Femur (tissue), 1 donor: ENCODE measurements around the gene ZFR.
"Not testable (repeated sequence)": the region's sequence is repeated elsewhere in the genome, so short reads cannot be mapped to it uniquely, and the experiment has no call there.

Source experiments
- DNase-seq: peaks from one replicate; pipeline ENCODE4 v3.0.0-alpha.2; 2017

ZFR gene

GRCh38 chr5:32353420-32353819 is 91.1 kb downstream of the ZFR start:
- DNase-seq, result no peak

GRCh38 chr5:32352685-32353084 is 91.9 kb downstream of the ZFR start:
- no peak for DNase-seq

DNA sequence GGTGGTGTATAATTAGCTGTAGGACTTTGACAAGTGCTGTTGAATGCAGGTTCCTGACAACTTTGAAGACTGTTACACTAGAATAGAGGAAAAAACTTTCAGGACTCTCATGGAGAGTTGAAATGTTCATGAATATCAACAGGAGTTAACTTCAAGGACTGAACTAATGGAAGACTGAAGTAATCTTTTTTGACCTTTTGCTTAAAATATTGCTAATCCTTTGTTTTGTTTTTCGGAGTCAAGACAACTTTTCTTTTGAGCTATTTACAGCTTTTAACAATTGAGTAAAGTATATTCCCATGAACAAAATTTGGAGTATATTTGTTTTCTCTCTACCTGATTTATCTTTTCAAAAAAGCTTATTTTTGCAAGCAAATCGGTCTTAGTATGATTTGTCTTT is 97.7 kb downstream of the ZFR start:
- no peak for DNase-seq

DNA sequence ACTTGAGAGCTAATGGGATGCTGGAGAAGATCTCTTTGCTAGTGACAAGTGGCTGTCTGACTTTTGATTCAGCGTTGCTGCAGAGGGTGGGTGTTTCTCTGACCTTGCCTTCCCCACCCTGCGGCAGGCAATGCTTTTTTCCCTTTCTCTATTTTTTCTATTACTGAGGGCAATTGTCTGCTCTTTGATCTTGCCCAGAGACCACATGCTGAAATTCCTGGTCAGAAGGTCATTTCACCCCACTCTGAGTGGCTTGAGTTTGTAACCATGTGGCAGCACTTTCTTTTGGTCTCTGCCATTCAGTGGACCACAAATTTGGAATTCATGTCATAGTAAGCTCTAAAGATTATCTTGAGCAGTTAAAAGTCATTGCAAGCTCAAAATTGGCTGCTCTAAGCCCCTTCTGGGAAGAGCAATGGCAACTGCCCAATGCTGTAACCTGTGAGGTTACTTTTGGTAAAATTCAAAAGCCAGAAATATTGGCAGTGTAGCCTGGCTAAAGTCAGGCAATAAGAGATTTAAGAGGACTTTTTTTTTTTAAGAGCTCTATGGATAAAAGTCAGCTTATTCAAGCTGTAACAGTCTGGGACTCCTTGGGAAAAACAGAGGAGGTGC is 101.4 kb downstream of the ZFR start:
- no peak for DNase-seq

DNA sequence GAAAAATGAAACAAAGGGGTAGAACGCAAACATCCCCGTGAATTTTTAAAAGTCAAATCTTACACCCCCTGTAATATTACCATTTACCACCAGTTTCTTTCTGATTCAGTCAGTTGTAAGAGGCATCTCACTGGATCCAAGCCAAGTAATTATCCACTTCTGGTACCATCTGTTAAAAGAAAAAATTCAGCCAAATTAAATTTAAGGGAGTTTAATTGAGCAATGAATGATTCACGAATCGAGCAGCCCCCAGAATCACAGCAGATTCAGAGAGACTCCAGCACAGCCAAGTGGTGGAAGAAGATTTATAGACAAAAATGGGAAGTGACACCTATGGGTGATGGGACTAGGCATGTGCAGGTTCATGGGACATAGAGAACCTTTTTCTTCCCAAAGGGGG is 101.9 kb downstream of the ZFR start:
- no peak for DNase-seq

- no peak for DNase-seq
Observed at GRCh38 chr5:32339878-32340277, 104.7 kb downstream of the ZFR start.

GRCh38 chr5:32339198-32339597 is 105.3 kb downstream of the ZFR start:
- DNase-seq, result no peak

DNA sequence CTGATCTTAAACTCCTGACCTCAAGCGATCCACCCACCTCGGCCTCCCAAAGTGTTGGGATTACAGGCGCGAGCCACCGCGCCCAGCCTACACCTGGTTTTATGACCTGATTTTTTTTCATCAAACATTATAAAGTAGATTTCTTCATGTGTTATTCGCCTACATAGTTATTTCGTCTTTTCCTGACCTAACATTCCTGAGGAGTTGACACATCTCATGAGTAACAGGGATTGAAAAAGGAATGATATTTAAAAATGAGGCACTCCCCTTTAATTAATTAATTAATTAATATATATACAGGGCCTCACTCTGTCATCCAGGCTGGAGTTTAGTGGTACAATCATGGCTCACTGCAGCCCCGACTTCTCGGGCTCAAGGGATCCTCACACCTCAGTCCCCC is 111.6 kb downstream of the ZFR start:
- DNase-seq, result no peak

GRCh38 chr5:32332361-32332760 is 112.2 kb downstream of the ZFR start:
- no peak for DNase-seq

DNA sequence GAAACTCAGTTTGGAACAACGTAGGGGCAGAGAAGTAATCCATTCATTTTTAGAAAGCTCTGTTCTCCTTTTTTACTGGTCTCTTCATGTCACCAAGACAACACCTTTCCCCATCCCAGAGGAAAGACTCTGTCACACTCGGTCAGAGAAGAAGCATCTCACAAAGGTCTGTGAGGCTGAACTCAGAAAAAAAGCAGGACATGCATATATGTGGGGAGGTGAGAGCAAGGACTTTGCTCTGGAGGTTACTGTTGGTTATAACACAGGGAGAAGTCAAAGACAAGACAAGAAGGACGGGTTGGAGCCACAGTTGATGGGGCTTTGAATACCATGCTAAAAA is 112.6 kb downstream of the ZFR start:
- DNase-seq, result no peak

DNA sequence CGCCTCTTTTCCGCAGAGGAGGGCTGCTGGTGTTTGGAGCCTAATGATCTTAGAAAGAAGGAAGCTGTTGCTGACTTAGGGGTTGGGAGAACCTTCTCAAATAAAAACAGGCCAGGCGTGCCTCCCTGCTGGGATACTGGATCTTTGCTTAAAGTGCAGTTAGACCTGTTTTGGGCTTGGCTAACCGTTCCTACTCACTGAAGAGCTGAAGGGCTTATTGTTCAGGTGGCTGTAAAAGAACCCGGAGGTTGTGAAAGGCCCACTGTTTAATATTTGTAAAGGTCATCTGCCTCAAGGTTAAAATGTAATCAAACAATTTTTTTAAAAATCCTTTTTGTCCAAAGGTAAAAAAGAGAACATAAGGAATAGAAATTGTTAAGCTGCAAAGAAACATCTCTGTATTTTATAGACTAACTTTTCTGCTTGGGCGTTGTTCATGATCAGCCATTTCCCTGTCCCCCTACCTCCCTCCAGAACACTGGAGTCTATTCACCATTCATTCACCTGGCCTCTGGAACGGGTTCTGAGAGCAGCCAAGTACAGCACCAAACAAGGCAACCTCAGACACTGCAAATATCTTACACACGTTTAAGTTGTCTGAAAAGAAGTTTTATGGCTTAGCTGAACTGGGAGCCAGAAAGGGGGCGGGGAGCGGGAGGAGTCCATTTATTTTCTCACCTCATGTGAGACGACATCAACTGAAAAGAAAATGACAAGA is 113.2 kb downstream of the ZFR start:
- peak; percentile 61 for DNase-seq

- no peak for DNase-seq
Observed at GRCh38 chr5:32330126-32330971, 114.2 kb downstream of the ZFR start.

DNA sequence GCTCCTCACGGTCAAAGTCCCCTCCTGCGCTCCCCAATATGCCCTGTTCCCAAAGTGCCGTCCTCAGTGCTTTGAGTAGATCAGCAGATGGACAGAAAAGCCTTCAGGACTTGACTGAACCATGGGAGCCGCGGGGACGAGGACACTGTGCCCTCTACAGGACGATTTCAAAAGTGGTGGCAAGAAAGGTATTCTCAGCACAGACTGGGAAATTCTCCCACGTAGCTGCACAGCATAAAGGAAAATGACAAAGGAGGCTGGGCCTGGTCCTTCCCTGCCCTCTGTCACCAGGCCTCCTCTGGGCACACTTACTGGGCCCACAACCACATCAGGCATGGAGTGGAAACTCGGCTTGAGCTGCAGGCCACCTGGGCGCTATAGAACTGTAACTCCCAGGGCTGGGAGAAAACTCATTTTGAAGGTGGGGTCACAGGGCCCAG is 115.1 kb downstream of the ZFR start:
- DNase-seq, result peak; percentile 62

GRCh38 chr5:32326216-32326772 is 118.2 kb downstream of the ZFR start:
- no peak for DNase-seq

- no peak for DNase-seq
Observed at GRCh38 chr5:32325616-32326015, 118.9 kb downstream of the ZFR start.

DNA sequence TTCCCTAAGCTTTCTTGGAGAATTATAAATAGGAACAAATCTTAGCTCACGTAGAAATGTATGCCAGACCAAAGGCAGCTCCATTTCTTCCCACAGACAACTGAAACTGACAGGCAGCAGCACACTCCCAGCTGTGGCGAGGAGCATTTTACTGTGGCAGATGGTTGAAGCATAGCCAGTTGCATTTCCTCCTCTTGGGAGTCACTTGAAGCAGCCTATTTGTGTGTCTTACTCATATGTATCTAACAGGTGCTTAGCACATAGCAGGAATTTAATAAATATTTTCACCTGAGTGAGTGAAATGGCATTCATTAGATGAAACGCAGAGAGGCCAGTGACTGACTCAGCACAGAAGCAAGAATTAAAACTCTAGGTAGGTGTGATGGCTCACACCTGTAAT is 119.5 kb downstream of the ZFR start:
- peak; percentile 59 for DNase-seq

GRCh38 chr5:32323741-32324140 is 120.8 kb downstream of the ZFR start:
- no peak for DNase-seq

DNA sequence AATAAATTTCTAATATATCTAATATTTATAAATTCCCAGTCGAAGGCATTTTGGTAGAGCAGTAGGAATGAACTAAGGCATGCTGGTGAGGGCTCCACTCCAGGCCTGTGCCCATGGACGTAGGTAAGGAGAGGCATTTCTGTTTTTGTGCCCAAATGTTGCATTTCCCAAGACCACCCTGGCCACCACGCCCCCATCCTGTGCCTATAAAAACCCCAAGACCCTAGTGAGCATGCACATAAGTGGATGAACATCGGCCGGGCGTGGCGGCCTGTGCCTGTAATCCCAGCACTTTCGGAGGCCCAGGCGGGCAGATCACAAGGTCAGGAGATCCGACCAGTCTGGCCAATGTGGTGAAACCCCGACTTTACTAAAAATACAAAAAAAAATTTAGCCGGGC is 121.7 kb downstream of the ZFR start:
- no peak for DNase-seq

DNA sequence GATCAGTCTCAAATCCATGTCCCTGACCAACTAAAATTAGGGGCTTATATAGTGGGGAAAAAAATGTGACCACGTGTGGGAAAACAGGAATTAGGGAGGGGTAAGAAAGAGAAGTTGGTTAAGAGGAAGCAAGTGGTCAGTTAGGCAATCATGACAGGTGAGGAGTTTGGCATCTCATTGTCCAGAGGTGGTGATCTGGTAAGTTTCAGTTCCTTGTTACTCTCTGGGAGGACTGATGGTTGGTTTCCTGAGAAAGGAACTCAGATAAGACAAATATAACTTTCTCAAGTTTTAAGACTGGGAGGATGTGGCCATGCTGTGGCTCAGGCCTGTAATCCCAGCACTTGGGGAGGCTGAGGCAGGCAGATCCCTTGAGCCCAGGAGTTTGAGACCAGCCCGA is 122.8 kb downstream of the ZFR start:
- not testable (repeated sequence) for DNase-seq

DNA sequence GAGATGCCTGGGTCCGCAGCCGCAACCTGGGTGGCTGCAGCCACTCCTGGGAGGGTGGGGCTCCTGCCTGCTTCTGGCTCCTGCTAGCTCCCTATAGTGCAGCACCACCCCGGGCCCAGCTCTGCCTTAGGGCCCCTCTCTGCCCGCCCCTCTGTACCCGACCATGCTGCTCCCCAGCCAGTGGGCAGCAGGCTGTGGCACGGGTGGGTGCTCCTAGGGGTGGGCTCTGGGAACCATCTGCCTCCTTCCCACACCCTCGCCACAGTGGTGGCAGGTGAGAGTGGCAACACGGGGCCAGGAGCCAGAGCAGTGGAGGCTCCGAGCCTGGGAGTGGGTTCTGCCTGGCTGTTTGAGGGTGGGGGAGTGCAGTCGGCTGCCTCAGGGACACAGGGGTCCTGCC is 124.0 kb downstream of the ZFR start:
- no peak for DNase-seq

DNA sequence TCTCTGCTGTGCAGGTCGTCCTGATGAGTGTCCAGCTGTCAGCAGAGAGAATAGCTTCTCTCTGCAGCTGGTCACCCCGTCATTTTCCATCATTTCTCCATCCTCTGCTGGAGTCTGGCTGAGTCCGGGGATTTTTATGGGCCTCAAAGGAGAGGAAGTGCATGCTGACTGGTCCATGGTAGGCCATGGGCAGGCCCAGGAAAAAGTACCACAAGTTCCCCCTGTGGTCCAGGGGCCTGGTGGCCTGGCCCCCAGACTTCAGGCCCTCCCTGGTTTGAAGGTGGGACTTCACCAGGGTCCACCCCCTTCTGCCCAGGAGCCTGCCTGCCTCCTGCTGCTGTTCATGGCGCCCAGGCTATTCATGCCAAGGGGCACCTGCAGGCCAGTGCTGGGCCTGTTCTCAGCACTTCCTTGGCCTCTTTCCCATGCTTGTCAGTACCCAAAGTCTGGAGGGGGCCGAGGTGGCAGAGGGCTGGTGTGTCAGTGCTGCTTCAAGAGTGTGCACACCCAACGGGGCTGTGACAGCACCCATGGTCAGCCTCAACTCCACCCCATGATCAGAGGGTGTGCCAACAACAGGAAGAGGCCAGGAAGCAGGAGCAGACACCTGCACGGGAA is 124.5 kb downstream of the ZFR start:
- no peak for DNase-seq

GRCh38 chr5:32319392-32319791 is 125.1 kb downstream of the ZFR start:
- no peak for DNase-seq

DNA sequence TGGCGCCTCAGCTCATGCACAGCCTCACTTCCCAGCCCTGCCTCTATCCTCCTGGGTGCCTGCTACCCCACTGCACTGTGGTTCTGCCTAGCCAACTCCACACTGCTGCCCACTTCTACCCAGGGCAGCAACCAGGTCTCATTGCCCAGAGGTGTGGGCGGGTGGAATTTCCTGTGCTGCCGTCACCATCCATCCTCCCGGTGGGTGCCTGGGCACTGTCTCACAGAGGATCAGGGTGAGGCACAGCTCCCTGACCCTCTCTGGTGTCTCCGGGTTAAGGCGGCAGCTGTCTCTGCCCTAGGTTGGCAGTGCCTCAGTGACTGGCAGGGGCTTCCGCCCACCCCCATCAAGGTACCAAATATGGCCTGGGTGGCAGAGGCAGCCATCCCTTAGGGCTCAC is 127.5 kb downstream of the ZFR start:
- DNase-seq, result no peak
